Activated B cell treated with CpG ODN at 0.5 μM for 24 hours (primary cell): Measurements from ENCODE around the gene LRRC74B. TPM values are rescaled to one million over a fixed set of nuclear protein-coding genes. Genes with fewer than 3 reads are reported as not detected.

Experiments
- ATAC-seq: fragments of 200-7000 bp; cut with Tn5 transposase; one replicate; pipeline ENCODE4 v1.10.0; 2021; ENCODE audit warnings: low read depth, mild to moderate bottlenecking, moderate library complexity
- CTCF ChIA-PET: fragments of 350-600 bp; sonication (Branson Sonifier 250); formaldehyde crosslinking; loops from one replicate; lab custom pipeline; 2021; ENCODE audit warnings: antibody characterized with exemption; lab: Charles Lee
- POLR2A ChIA-PET: fragments of 350-600 bp; sonication (Branson Sonifier 250); formaldehyde crosslinking; loops from one replicate; lab custom pipeline; 2021; ENCODE audit warnings: antibody characterized with exemption; lab: Charles Lee
- DNase-seq: peaks from one replicate; pipeline ENCODE4 v3.0.0; 2022
- H3K27ac Mint-ChIP-seq: one replicate; pipeline ENCODE4 v1.8.0; 2020; ENCODE audit warnings: mixed read lengths
- H3K27me3 Mint-ChIP-seq: one replicate; pipeline ENCODE4 v1.8.0; 2021; ENCODE audit warnings: mixed read lengths
- H3K36me3 Mint-ChIP-seq: one replicate; pipeline ENCODE4 v1.8.0; 2021; ENCODE audit warnings: low read depth, mixed read lengths
- H3K4me1 Mint-ChIP-seq: one replicate; pipeline ENCODE4 v1.8.0; 2021; ENCODE audit warnings: mixed read lengths
- H3K4me3 Mint-ChIP-seq: one replicate; pipeline ENCODE4 v1.8.0; 2020; ENCODE audit warnings: mild to moderate bottlenecking, mixed read lengths
- H3K9me3 Mint-ChIP-seq: one replicate; pipeline ENCODE4 v1.8.0; 2020; ENCODE audit warnings: mixed read lengths
- CTCF ChIP-seq: fragments of 200-600 bp; IDR thresholded peaks from one replicate; pipeline ENCODE4 v1.8.0; 2022; ENCODE audit warnings: antibody characterized with exemption, mild to moderate bottlenecking
- intact Hi-C: fragments of 100-400 bp; cut with micrococcal nuclease; formaldehyde crosslinking; loops from one replicate; pipeline ENCODE4 v1.15.1; 2024
- total RNA-seq: library from RNA; stranded (reverse); gene quantifications from 2 replicates; pipeline ENCODE4 v1.2.3, GENCODE V29; 2022

Gene LRRC74B
- total RNA-seq, 1 donor from 2014 or later, result not detected

- Mint-ChIP-seq H3K27ac (no peak overlapping the region), H3K4me1 (no peaks in the 10 kb centered on the region), H3K36me3 (no peaks in the 10 kb centered on the region), H3K9me3 (no peaks in the 10 kb centered on the region), H3K27me3 (peaks cover 5% of the 10 kb centered on the region), H3K4me3 (no peak overlapping the region)
- ChIA-PET POLR2A (no interaction called here), CTCF (no interaction called here)
- ATAC-seq, result no peak
- intact Hi-C loops, result no loop called here
- TF ChIP-seq CTCF, result no peak
- DNase-seq, result no peak
Observed at GRCh38 chr22:21073023-21073422, 27.3 kb downstream of the LRRC74B start.

- no peaks in the 10 kb centered on the region for H3K4me1 Mint-ChIP-seq
- intact Hi-C loops, result no loop called here
- DNase-seq (no peak), ATAC-seq (no peak)
- H3K27me3 Mint-ChIP-seq, result peaks cover 5% of the 10 kb centered on the region
- H3K4me3 Mint-ChIP-seq, result no peak overlapping the region
- ChIA-PET POLR2A (no interaction called here), CTCF (no interaction called here)
- H3K27ac Mint-ChIP-seq, result no peak overlapping the region
- TF ChIP-seq CTCF, result no peak
- H3K9me3 Mint-ChIP-seq, result no peaks in the 10 kb centered on the region
- H3K36me3 Mint-ChIP-seq, result no peaks in the 10 kb centered on the region
Observed at GRCh38 chr22:21073482-21073881, 27.7 kb downstream of the LRRC74B start.

- no peak for TF ChIP-seq CTCF
- ChIA-PET CTCF (no interaction called here), POLR2A (no interaction called here)
- DNase-seq, result no peak
- Mint-ChIP-seq H3K36me3 (no peaks in the 10 kb centered on the region), H3K27me3 (peaks cover 6% of the 10 kb centered on the region), H3K4me1 (no peaks in the 10 kb centered on the region), H3K4me3 (no peak overlapping the region), H3K27ac (no peak overlapping the region), H3K9me3 (no peaks in the 10 kb centered on the region)
- intact Hi-C loops, result no loop called here
- no peak for ATAC-seq
Observed at GRCh38 chr22:21074102-21074715, 28.5 kb downstream of the LRRC74B start.

GRCh38 chr22:21075516-21076138 is 29.9 kb downstream of the LRRC74B start:
- H3K27me3 Mint-ChIP-seq, result peaks cover 6% of the 10 kb centered on the region
- CTCF ChIA-PET, result no interaction called here
- H3K36me3 Mint-ChIP-seq, result no peaks in the 10 kb centered on the region
- ATAC-seq (no peak), DNase-seq (no peak)
- H3K27ac Mint-ChIP-seq, result no peak overlapping the region
- no peaks in the 10 kb centered on the region for H3K9me3 Mint-ChIP-seq
- intact Hi-C loops, result no loop called here
- POLR2A ChIA-PET, result no interaction called here
- no peak for TF ChIP-seq CTCF
- H3K4me1 Mint-ChIP-seq, result no peaks in the 10 kb centered on the region
- H3K4me3 Mint-ChIP-seq, result no peak overlapping the region

GRCh38 chr22:21076912-21077625 is 31.3 kb downstream of the LRRC74B start:
- H3K27ac Mint-ChIP-seq, result no peak overlapping the region
- POLR2A ChIA-PET, result no interaction called here
- CTCF ChIA-PET, result no interaction called here
- H3K4me1 Mint-ChIP-seq, result no peaks in the 10 kb centered on the region
- TF ChIP-seq CTCF, result no peak
- ATAC-seq (no peak), DNase-seq (no peak)
- H3K27me3 Mint-ChIP-seq, result peaks cover 6% of the 10 kb centered on the region
- intact Hi-C loops, result no loop called here
- H3K36me3 Mint-ChIP-seq, result no peaks in the 10 kb centered on the region
- H3K4me3 Mint-ChIP-seq, result no peak overlapping the region
- H3K9me3 Mint-ChIP-seq, result no peaks in the 10 kb centered on the region
